DND-41 (cell line): ENCODE data around the gene NT5C1A.

Experiments used
- ATAC-seq: fragments of 200-7000 bp; cut with Tn5 transposase; 3 replicates; pipeline ENCODE4 v1.9.1; 2021; ENCODE audit warnings: low read depth; ENCODE audit not compliant: insufficient read depth
- DNase-seq: peaks from one replicate; pipeline ENCODE4 v3.0.0-alpha.2; 2020
- H2AFZ ChIP-seq: 2 replicates; pipeline ENCODE4 v1.6.0; 2012; ENCODE audit warnings: low read depth, low read length
- H3K27ac ChIP-seq: 2 replicates; pipeline ENCODE4 v1.5.1; 2012; ENCODE audit warnings: low read length, inconsistent platforms
- H3K27me3 ChIP-seq: fragments of 200-600 bp; sonication (generic); 2 replicates; pipeline ENCODE4 v1.6.0; 2012; ENCODE audit warnings: low read length, mild to moderate bottlenecking, inconsistent platforms; ENCODE audit not compliant: insufficient read depth, poor library complexity
- H3K36me3 ChIP-seq: 2 replicates; pipeline ENCODE4 v1.5.1; 2012; ENCODE audit warnings: low read length, inconsistent platforms; ENCODE audit not compliant: insufficient read depth
- H3K4me1 ChIP-seq: 2 replicates; pipeline ENCODE4 v1.5.1; 2012; ENCODE audit warnings: mild to moderate bottlenecking, low read length; ENCODE audit not compliant: insufficient read depth
- H3K4me2 ChIP-seq: 2 replicates; pipeline ENCODE4 v1.6.0; 2012; ENCODE audit warnings: mild to moderate bottlenecking, moderate library complexity, low read length, inconsistent platforms; ENCODE audit not compliant: insufficient read depth
- H3K4me3 ChIP-seq, 2 experiments: fragments of 200-600 bp in 1 of 2; shearing (Covaris generic) in 1 of 2; 2 replicates each; pipeline ENCODE4 v1.5.1; 2012 to 2016; ENCODE audit warnings: inconsistent platforms in 2 of 2, low read length in 2 of 2, mild to moderate bottlenecking in 2 of 2, low read depth in 1 of 2, moderate library complexity in 1 of 2
- H3K79me2 ChIP-seq: 2 replicates; pipeline ENCODE4 v1.6.0; 2012; ENCODE audit warnings: low read length, inconsistent platforms; ENCODE audit not compliant: insufficient read depth
- H3K9ac ChIP-seq: 2 replicates; pipeline ENCODE4 v1.6.0; 2012; ENCODE audit warnings: low read depth, mild to moderate bottlenecking, inconsistent platforms, low read length, moderate library complexity
- H3K9me3 ChIP-seq: 2 replicates; pipeline ENCODE4 v1.5.1; 2012; ENCODE audit warnings: low read length, moderate library complexity, mild to moderate bottlenecking, inconsistent platforms; ENCODE audit not compliant: insufficient read depth, severe bottlenecking
- H4K20me1 ChIP-seq: 2 replicates; pipeline ENCODE4 v1.6.0; 2012; ENCODE audit warnings: low read length; ENCODE audit not compliant: insufficient read depth
- EZH2 ChIP-seq: IDR thresholded peaks from 3 replicates; pipeline ENCODE4 v1.6.1; 2012; ENCODE audit warnings: borderline replicate concordance, low read depth, mild to moderate bottlenecking, moderate library complexity, low read length, inconsistent platforms; ENCODE audit not compliant: severe bottlenecking
- TF ChIP-seq, protein P1 (sequence below): IDR thresholded peaks from 2 replicates; pipeline ENCODE4 v1.5.1; 2012; ENCODE audit warnings: borderline replicate concordance, low read length, moderate library complexity, mild to moderate bottlenecking; ENCODE audit not compliant: poor library complexity, severe bottlenecking; ENCODE audit errors: extremely low read depth

Gene NT5C1A

DNA sequence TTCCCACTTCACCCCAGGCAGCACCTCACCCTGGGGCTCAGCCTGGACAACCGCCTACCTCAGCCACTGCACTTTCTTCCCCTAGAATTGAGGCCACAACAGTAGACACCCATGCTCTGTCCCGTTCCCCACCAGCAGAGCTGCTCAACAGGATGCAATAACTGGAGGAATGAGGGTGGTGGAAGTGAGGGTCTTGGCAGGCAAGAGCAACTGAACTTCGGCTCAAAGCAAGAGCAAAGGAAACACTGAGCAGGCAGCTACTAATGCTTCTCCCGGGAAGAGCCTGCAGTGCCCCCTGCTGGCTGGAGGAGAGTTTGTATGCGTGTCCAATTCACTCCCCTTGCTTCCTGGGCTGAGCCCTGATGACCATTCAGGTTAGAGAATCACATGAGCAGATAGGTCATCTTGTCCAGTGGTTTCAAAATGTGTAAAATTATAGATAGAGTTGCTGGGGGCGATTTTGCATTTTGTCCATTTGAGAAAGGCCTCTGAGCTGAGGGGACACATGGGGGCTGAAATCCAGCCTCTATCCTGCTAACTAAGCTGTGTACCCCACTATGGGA is 13.9 kb downstream of the NT5C1A start:
- ATAC-seq (peak; percentile 86), DNase-seq (peak; percentile 70)
- Histone ChIP-seq H3K4me2 (peak overlapping the region; percentile 56), H3K9me3 (no peaks in the 10 kb centered on the region), H4K20me1 (0 out of 2 replicates have a peak, but pooled peaks cover 3% of the 10 kb centered on the region), H3K27ac (no peak overlapping the region), H3K4me3 (peak overlapping the region in 1 of 2 experiments; percentile 16; a peak in 1 of 4 replicates), H3K27me3 (peaks cover 10% of the 10 kb centered on the region), H2AFZ (peak overlapping the region; percentile 82), H3K36me3 (no peaks in the 10 kb centered on the region), H3K79me2 (no peaks in the 10 kb centered on the region), H3K9ac (no peak overlapping the region), H3K4me1 (peaks cover 4% of the 10 kb centered on the region; the same call in 1 of the 2 replicates)
- no peak for TF ChIP-seq EZH2
- TF ChIP-seq, protein P1, sequence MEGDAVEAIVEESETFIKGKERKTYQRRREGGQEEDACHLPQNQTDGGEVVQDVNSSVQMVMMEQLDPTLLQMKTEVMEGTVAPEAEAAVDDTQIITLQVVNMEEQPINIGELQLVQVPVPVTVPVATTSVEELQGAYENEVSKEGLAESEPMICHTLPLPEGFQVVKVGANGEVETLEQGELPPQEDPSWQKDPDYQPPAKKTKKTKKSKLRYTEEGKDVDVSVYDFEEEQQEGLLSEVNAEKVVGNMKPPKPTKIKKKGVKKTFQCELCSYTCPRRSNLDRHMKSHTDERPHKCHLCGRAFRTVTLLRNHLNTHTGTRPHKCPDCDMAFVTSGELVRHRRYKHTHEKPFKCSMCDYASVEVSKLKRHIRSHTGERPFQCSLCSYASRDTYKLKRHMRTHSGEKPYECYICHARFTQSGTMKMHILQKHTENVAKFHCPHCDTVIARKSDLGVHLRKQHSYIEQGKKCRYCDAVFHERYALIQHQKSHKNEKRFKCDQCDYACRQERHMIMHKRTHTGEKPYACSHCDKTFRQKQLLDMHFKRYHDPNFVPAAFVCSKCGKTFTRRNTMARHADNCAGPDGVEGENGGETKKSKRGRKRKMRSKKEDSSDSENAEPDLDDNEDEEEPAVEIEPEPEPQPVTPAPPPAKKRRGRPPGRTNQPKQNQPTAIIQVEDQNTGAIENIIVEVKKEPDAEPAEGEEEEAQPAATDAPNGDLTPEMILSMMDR: peak; percentile 87

DNA sequence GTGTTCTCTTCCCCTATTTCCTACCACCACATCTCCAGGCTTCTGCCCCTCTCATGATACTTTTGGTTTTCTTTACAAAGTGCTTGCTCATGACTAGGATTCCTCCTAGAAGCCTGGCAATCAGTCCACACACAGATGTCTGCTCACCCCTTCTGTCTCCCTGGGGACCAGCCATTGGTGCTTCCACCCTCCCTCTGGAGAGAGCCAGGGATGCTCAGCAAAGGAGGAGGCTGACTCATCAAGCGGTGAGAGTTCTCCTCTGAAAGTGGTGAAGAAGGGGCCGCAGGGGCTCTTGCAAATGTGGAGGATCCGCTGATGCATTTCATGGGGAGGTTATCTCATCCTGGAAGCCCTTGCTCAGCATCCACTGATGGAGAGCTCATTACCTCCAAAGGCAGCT is 14.5 kb downstream of the NT5C1A start:
- no peak overlapping the region for H3K27ac ChIP-seq
- DNase-seq (no peak), ATAC-seq (no peak)
- peak overlapping the region in 1 of 2 experiments; percentile 16; a peak in 1 of 4 replicates for H3K4me3 ChIP-seq
- no peak overlapping the region for H3K9ac ChIP-seq
- H3K4me2 ChIP-seq: peak overlapping the region; percentile 56
- H3K4me1 ChIP-seq: peaks cover 4% of the 10 kb centered on the region; the same call in 1 of the 2 replicates
- peaks cover 10% of the 10 kb centered on the region for H3K27me3 ChIP-seq
- H2AFZ ChIP-seq: peak overlapping the region; percentile 82
- H3K9me3 ChIP-seq: no peaks in the 10 kb centered on the region
- TF ChIP-seq, protein P1: no peak
- no peak for TF ChIP-seq EZH2
- no peaks in the 10 kb centered on the region for H3K36me3 ChIP-seq
- H3K79me2 ChIP-seq: no peaks in the 10 kb centered on the region
- H4K20me1 ChIP-seq: 0 out of 2 replicates have a peak, but pooled peaks cover 3% of the 10 kb centered on the region

DNA sequence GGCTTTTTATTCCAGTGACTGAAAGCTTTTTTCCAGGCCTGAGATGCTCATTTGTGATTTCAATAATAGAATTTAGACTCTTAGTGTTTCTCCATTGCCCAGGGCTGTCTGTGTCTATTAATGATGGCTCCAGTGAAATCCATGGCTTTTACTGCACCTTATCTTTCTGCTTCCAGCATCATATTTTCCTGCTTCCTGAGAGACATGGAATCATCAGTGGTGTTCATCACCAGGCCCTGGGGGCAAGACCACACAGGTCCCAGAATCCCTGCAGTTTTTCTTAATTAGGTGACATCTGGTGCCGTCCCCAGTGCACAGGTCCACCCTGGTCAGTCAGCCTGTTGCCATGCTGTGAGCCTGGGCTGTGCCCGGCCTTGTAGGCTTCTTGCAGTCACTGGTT is 15.5 kb downstream of the NT5C1A start:
- no peak overlapping the region for H3K4me3 ChIP-seq
- ATAC-seq (no peak), DNase-seq (no peak)
- no peak for TF ChIP-seq EZH2
- TF ChIP-seq, protein P1: no peak
- no peaks in the 10 kb centered on the region for H3K36me3 ChIP-seq
- H3K4me2 ChIP-seq: no peak overlapping the region
- H3K27ac ChIP-seq: no peak overlapping the region
- no peaks in the 10 kb centered on the region for H3K79me2 ChIP-seq
- H3K9me3 ChIP-seq: no peaks in the 10 kb centered on the region
- peaks cover 4% of the 10 kb centered on the region; the same call in 1 of the 2 replicates for H3K4me1 ChIP-seq
- H2AFZ ChIP-seq: no peak overlapping the region
- H3K9ac ChIP-seq: no peak overlapping the region
- H3K27me3 ChIP-seq: peaks cover 10% of the 10 kb centered on the region
- 0 out of 2 replicates have a peak, but pooled peaks cover 3% of the 10 kb centered on the region for H4K20me1 ChIP-seq
